ENCODE data around the gene AGPAT2. TPM values are rescaled to one million over a fixed set of nuclear protein-coding genes. Genes with fewer than 3 reads are reported as not detected.
"Not testable (repeated sequence)": the region's sequence is repeated elsewhere in the genome, so short reads cannot be mapped to it uniquely, and the experiment has no call there.

AGPAT2 gene
- total RNA-seq, 1 donor from 2014 or later, result 49.9 TPM

DNA sequence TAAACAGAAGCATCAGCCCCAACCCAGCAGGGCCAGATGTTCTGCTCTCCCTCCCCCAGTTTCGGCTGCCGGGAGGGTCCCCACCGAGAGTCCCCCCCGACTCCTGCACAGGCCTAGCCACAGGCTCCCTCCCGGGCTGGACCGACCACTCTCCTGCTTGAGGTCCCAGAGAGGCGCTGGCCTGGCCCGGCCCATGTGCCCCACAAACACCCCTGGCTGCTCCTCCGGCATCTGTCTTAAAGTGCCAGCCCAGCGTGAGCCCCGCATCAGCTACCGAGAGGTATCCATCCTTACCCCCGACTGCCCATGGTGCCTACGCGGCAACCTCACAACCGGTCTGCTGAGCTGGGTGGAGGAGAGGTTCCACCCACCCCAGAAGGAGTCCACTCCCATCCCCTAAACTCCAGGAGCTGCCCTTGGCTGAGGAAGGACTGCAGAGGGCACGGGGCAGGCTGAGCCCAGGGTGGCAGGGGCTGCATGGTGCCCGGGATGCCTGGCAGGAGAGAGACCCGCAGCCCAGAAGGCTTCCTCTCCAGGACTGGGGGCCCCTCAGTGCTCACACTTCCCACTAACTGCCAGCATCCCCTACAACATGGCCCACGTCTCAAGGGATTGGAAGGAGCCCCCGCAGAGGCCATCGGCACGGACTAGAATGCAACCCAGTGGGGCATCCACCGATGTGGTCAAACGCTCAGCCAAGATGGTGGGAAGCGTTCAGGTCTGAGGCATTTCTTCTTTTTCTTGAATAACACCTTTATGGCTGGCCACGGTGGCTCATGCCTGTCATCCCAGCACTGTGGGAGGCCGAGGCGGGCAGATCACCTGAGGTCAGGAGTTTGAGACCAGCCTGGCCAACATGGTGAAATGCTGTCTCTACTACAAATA lies 40.2 kb downstream of the AGPAT2 start:
- DNase-seq (ENCODE audit: low read depth, low spot score), result no peak

DNA sequence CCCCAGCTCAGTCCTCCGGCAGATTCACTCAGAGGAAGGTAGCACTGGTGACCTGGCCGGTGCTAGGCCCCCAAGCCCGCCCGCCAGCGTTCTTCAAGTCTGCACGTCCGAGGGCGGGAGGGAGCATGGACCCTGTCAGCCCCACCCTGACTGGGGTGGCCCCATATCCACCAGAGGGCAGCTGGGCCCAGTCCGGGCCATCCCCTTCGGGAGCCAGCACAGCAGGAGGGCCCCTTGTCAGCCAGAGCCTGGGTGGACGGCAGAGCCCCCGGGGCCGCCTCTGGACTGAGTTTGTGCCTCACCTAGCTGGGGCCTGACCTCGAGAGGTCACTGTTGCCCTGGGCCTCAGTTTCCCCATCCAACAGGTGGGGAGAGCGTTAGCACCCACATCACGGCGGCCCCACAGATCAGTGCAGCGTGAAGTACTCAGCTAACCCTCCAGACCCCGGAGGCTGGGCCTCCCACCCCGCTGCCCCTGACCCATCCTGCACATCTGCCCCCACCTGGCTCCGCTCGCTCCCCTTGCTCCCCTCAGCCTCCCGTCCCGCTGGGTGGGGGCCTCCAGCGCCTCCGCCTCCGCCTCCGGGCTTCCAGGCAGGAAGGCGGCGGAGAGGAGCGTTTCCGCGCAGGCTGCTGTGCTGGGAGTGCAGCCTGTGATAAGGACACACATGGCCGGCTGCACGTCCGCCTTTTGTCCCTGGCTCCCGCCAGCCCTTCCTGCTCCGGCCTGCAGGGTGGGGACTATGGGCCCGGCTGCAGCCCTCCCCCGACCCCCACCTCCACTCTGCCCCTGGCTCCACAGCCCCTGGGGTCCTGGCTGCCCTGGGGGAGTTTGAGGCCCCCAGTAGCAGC lies 41.1 kb downstream of the AGPAT2 start:
- peak; percentile 95 for DNase-seq (ENCODE audit: low read depth, low spot score)

- no peak for DNase-seq (ENCODE audit: low read depth, low spot score)
Observed at GRCh38 chr9:136645352-136645902, 41.8 kb downstream of the AGPAT2 start.

DNA sequence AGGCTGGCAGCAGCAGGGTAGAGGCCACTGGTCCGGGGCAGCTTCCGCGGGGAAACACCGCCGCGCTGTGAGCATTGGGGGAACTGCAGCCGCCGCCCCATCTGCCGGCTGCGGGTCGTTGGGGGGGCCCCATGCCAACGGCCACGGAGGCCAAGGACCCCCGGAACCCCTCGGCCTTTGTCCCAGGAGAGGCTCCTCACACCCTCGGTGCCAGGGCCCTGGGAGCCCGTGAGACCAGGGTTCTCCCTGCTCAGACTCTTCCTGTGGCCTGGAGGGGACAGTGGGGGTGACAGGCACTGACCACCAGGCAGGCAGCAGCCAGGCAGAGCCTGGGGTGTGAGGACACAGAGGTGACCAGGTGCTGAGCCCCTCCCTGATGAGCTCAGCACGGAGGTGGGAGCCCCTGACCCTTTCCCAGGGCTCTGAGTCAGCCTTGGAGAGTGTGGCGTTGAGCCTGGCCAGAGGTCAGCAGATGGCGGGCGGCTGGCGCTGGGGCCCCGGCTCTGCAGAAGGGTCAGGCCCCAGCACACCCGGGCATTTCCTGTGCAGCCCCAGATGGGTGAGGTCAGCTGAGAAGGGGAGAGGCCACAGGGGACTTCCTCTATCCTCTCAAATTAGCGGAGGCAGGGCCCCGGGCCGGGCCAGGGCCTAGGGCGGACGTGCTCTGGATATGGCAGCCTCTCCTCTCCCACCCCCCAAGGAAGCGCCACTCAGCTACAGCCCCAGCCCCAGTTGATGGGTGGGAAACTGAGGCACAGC lies 42.5 kb downstream of the AGPAT2 start:
- peak; percentile 76 for DNase-seq (ENCODE audit: low read depth, low spot score)

GRCh38 chr9:136644343-136644592 lies 43.0 kb downstream of the AGPAT2 start:
- DNase-seq (ENCODE audit: low read depth, low spot score), result peak; percentile 74

GRCh38 chr9:136643596-136644342 lies 43.5 kb downstream of the AGPAT2 start:
- DNase-seq (ENCODE audit: low read depth, low spot score), result no peak

GRCh38 chr9:136642439-136642921 lies 44.8 kb downstream of the AGPAT2 start:
- peak; percentile 76 for DNase-seq (ENCODE audit: low read depth, low spot score)

DNA sequence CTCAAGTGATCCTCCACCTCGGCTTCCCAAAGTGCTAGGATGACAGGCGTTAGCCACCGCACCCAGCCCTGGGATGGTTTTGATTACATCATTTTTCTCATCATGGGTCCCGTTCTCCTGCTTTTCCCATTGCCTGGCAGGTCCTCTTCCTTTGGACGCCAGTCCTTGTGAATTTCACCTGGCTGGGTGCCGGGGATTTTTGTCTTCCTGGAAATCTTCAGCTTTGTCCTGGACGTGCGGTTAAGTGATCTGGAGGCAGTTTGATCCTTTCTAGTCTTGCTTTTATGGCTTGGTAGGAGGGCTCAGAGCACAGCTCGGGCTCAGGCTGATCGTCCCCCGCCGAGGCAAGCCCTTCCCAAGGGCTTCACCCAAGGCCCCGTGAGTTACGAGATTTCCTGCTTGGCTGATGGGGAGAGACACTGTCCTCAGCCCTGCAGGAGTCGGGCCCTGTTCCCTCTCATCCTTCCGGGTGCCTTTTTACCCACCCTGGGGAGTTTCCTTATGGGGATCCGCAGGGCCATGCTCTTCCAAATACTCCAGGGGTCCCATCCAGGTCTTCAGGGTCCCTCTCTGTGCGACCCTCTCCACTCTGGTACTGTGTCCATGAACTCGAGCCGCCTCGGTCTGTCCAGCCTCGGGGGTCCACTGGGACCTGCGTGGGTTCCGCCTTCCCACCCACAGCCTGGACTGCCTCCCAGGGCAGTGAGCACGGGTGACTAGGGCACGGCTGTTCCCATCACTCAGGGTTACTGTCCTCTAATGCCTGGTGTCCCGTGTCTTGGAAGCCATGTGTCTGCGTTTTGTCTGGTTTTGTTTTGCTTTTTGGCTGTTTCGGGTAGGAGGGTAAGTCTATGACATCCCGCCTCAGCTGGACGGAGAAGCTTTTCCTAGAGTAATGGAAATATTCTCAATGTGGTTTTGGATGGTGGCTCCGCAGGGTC lies 46.8 kb downstream of the AGPAT2 start:
- DNase-seq (ENCODE audit: low read depth, low spot score), result no peak

DNA sequence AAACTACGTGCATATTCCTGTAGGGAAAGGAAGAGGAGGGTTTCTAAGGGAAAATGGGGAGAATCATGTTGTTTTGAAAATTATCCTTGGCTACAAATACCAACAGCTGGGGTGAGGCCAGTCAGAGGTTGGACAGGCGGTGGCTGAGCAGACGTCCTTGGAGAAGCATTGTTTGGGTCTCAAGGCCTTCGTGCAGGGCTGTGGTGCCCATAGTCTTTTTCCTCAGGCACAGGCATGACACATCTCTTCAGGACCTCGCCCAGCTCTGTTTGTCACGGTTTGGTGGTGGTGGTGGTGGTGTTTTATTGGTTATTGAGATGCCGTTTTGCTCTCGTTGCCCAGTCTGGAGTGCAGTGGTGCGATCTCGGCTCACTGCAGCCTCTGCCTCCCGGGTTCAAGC lies 52.4 kb downstream of the AGPAT2 start:
- DNase-seq (ENCODE audit: low read depth, low spot score), result no peak

- DNase-seq (ENCODE audit: low read depth, low spot score), result not testable (repeated sequence)
Observed at GRCh38 chr9:136632491-136633106, 54.7 kb downstream of the AGPAT2 start.

DNA sequence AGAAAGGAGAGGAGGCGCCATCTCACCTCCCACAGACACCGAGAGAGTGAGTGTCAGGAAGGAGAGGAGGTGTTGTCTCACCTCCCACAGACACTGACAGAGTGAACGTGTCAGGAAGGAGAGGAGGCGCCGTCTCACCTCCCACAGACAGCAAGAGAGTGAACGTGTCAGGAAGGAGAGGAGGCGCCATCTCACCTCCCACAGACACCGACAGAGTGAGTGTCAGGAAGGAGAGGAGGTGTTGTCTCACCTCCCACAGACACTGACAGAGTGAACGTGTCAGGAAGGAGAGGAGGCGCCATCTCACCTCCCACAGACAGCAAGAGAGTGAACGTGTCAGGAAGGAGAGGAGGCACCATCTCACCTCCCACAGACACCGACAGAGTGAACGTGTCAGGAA lies 55.2 kb downstream of the AGPAT2 start:
- not testable (repeated sequence) for DNase-seq (ENCODE audit: low read depth, low spot score)

DNA sequence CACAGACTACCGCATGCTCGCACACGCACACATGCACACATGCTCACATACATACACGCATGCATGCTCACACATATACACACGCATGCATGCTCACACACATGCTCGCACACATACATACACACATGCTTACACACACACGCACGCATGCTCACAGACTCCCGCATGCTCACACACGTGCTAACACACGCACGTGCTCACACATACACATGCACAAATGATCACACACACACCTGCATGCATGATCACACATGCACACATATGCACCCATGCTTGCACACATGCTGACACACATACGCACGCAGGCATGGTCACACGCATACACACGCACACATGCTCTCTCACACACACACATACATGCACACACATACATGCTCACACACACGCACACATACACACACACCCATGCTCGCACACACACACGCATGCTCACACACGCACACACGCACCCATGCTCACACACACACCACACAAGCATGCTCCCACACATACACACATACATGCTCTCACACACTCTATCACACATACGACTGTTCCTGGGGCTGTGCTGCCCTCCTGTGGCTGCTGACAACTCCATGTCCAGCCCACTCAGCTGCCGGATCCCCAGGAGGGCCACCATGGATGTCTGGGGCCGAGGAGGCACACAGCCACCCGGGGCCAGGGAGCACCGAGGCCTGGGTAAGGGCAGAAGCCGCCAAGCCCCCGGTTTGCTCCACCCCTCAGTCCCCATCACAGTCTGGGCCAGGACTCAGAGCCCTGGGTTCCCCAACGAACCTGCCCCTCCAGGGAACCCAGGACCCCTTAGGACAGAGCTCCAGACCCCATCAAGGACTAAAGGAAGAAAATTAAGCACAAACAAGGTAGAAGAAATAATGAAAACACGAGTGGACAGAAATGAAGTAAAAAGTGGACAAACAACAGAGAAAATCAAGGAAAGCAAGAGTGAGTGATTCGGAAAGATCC lies 55.9 kb downstream of the AGPAT2 start:
- DNase-seq (ENCODE audit: low read depth, low spot score), result peak; percentile 58

DNA sequence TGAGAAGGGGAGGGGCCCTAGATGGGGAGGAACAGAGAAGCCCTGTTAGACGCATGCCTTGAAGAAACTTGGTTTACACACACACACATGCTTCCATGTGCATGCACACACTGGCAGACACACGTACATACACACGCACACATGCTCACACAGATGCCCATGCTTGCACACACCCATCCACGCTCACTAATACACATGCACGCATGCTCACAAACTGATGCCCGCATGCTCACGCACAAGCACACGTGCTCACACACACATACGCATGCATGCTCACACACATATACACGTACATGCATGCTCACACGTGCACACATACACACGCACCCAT lies 56.6 kb downstream of the AGPAT2 start:
- no peak for DNase-seq (ENCODE audit: low read depth, low spot score)

DNA sequence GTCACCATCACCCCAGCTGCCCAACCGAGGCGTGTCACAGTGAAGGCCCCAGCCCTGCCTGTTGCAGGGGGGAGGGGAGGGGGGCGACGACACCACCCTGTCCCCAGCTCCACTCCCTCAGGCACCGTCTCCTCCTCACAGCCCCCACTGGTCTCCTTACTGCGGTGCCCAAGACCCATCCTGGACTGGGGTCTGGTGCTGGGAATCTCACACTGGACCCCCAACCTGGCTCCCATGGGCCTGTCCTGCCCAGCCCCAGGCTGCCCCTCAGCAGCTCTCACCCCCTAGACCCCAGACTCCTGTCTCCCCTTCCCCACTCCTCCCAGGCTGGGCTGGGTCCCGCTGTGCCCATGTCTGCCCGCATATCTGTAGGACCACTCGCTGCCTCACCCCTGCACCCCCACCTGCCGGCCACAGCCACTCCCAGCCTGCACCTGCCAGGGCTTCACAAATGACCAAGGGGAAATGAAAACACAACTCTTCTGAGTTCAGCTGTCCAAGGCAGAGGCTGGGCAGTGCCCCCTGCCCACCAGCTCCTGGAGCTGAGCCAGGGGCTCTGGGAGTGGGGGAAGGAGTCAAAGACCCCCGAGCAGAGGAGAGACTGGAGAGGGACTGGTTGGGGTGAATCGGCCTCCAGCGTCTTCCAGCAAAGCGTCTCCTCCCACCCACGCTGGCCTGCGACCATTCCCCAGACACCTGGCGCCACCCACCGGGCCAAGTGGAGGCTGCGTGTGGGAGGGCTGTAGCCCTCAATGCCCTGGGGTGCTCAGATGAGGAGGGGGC lies 57.2 kb downstream of the AGPAT2 start:
- DNase-seq (ENCODE audit: low read depth, low spot score), result no peak

DNA sequence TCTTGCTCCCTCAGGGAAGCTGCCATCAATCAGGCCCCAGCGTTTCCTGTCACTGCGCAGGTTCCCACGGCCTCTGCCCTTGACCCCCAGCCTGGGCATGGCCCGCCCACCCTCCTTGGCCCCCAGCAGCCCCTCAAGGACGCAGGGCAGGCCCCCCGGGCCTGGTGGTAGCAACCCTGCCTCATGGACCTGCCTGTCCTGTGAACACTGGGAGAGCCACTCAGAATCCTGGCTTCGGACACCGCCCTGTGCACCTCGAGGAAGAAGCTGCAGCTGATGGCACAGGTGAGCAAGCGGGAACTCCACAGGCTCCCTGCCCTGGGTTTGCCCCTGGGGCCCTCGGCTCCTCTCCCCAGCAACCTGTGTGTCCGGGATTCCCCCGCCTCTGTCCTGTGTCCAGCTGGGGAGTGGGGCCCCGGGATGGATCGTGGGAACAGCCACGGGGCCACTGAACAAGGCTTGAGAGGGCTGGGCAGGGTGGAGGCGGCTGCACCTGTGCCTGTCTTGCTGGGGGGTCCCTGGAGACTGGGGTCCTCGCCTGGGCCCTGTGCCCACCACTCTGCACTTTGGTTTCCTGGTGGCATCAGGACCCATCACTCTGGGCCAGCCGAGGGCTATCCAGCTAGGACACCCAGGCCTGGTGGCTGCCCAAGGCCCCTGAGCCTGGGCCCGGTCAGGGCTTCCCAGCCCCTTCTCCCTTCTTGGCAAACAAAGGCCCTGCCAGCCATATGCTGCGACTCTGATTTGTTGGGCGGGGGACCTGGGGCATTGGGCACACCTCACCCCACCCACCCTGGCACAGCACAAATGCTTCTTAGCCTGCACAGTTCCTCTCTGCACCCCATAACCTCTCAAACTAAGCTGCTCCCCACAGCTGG lies 58.0 kb downstream of the AGPAT2 start:
- no peak for DNase-seq (ENCODE audit: low read depth, low spot score)

GRCh38 chr9:136628268-136628667 lies 59.0 kb downstream of the AGPAT2 start:
- no peak for DNase-seq (ENCODE audit: low read depth, low spot score)

Data from pulmonary artery endothelial cell (primary cell).